Activated CD4-positive, alpha-beta T cell treated with anti-CD3 and anti-CD28 coated beads for 48 hours (primary cell): Measurements from ENCODE around the gene ERC2.

Source experiments
- DNase-seq: peaks from one replicate; pipeline ENCODE4 v3.0.0-alpha.2; 2020

Gene ERC2

DNA sequence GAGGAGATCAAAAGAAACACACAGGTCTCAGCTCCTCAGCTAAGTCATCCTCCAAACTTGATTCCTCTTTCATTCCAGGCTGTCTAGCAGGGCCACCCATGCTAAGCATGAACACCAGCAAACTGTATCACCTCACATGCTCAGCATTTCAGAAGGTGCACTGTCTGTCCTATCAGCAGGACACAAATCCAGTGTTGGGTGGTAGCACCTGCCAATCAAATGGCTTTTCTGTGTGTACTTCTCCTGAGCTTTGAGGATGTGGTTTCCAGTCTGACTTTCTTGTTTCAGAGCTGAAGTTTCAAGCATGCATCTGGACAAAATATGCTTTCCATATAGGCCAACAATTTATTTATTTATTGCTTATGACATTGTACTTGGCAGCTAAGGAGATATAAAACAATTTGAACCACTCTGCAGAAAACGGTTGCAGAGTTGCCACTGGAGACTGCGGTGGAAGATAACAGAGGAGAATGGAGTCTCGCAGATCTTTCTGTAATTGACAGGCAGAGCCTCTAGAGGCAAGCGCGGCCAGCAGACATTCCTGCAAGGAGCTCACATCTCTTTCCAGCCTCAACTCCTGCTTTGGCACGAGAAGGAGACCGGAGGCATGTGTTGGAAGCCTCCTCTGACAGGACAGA is 814.0 kb downstream of the ERC2 start:
- no peak for DNase-seq

DNA sequence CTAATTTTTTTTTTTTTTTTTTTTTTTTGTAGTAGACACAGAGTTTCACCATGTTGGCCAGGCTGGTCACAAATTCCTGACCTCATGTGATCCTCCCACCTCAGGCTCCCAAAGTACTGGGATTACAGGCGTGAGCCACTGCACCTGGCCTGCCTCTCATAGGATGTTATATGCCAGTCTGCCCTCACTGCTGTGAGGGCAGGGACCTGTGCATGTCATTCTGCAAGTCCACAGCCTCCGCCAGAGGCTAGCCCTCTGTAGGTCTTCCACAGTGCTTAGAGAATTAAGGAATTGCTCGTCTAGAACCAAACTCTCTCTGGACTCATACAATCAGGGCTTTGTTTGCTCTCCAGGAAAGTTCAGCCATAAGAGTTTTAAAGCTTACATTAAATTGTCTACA is 817.3 kb downstream of the ERC2 start:
- no peak for DNase-seq

DNA sequence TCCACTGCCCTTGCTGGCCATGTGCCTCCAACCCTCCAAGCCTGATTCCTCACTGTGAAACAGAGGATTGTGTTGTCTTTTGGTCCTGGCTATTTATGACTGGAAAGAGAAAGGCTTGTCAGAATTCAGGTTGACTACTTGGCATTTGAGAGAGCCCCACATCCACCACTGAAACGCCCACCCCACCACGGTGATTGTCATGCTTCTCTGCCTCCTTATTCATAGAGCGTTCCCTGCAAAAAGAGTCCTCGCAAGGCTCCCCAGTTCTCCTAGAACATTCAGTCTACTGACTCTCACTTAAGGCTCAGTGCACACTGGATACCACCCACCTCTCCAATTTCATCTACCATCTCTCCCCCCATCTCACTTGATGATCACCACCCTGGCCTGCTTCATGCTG is 818.3 kb downstream of the ERC2 start:
- no peak for DNase-seq

DNA sequence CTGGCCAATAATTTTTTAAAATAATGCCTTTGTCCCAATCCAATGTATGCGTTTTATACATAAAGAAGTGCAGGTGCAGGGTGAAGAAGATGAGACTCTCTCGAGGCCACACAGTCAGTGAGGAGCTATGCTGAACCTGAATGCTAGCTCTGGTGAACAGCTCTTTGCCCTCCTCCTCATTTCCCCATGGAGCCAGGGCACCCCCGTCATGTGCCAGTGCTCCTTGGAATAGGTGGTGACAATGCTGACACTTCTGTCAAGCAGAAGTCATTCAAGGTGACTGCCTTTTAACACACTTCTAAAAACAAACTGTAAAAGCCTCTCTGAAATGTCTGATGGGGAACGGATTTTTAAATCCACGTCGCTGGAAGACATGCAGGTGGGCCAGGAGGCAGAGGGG is 818.7 kb downstream of the ERC2 start:
- DNase-seq: no peak

- no peak for DNase-seq
Observed at GRCh38 chr3:55648591-55649318, 819.5 kb downstream of the ERC2 start.

DNA sequence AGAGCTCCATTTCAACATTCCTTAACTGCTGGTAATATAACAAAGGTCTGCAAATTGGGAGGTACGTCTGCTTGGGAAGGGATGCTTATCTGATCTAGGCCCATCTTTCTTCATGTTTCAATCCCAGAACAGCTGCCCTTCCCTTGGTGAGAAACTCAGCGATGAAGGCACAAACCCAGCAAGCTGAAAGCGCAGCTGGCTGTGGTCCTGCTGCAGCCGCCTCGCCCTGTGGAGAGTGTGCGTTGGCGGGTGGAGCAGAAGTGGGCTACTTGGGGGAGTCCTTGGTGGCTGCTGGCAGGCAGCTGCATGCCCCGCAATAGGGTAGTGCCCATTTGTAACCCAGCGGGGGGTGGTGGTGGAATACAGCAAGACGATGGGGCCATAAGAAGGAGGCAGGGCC is 820.6 kb downstream of the ERC2 start:
- no peak for DNase-seq

- no peak for DNase-seq
Observed at GRCh38 chr3:55647063-55647462, 821.2 kb downstream of the ERC2 start.

- DNase-seq: no peak
Observed at GRCh38 chr3:55646121-55646520, 822.1 kb downstream of the ERC2 start.

GRCh38 chr3:55645422-55645821 is 822.8 kb downstream of the ERC2 start:
- no peak for DNase-seq

GRCh38 chr3:55643283-55643682 is 825.0 kb downstream of the ERC2 start:
- DNase-seq: no peak

DNA sequence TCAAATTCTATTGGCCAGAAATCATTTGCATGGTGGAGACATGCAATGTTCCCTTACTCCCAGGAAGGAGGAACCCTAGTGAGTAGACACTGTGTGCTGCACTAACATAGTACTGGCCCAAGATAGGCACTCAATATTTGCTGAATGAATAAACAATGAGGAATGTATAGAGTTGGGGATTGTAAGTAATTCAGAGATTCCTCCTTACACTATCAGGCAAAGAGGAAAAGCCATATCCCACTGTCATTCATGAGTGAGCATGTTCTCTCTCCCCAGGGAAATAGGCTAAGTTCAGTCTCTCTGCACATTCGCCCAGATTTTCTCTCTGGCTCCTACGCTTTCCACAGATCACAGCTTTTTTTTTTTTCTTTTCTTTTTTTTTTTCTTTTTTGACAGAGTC is 826.3 kb downstream of the ERC2 start:
- no peak for DNase-seq

GRCh38 chr3:55639896-55640765 is 828.1 kb downstream of the ERC2 start:
- no peak for DNase-seq

GRCh38 chr3:55639143-55639542 is 829.1 kb downstream of the ERC2 start:
- DNase-seq: no peak

DNA sequence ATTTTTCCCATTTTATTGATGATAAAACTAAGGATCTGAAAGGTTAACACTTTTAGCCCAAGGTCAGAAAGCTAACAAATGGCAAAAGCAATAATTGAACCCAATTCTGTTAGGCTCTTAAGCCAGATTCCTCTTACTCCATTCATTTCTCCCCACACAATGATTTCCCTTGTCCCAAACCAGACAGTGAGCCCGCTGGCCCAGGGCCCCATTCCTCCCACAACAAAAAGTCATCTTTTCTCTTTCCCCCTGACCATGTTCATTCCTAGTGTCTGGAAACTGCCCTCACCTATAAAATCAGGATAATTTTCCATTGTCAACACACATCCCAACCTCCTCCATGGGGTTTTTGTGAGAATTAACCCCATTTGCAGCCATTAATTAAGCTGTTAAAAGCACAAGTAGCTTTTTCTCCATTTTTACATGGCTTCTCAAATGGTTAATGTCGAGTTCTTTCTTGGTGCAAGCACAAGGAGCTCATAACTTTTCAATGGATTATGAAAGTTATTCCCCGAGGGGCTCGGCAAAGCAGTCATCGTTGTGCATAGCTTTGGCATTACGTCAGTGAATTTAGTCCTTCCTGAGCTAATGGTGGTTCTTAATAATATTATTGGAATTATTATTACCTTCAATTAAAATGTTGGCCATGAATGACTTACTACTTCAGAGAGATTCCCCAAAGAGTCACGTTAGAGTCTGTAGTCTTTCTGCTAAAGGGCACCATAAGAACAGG is 830.2 kb downstream of the ERC2 start:
- no peak for DNase-seq

GRCh38 chr3:55636300-55637195 is 831.7 kb downstream of the ERC2 start:
- no peak for DNase-seq

DNA sequence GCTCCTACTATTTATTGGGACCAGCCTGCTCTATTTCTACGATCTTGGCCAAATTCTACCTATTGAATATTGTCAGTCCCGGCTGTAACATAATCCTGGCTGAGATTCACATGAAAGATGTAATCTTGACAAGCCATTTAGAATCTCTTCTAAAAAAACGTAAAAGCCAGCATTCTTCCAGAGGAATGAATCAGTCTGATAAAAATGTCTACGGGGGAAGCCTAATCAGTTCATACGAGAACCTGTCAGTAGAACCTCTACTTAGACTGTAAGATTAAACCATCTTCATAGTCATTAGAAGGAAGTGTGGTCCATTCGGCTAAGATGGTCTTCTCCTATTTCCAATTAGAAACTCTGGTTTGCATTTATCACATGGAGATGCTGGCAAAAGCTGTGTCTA is 833.9 kb downstream of the ERC2 start:
- no peak for DNase-seq

GRCh38 chr3:55633333-55633732 is 834.9 kb downstream of the ERC2 start:
- no peak for DNase-seq

GRCh38 chr3:55631766-55632331 is 836.4 kb downstream of the ERC2 start:
- DNase-seq: no peak

GRCh38 chr3:55630921-55631299 is 837.4 kb downstream of the ERC2 start:
- no peak for DNase-seq

DNA sequence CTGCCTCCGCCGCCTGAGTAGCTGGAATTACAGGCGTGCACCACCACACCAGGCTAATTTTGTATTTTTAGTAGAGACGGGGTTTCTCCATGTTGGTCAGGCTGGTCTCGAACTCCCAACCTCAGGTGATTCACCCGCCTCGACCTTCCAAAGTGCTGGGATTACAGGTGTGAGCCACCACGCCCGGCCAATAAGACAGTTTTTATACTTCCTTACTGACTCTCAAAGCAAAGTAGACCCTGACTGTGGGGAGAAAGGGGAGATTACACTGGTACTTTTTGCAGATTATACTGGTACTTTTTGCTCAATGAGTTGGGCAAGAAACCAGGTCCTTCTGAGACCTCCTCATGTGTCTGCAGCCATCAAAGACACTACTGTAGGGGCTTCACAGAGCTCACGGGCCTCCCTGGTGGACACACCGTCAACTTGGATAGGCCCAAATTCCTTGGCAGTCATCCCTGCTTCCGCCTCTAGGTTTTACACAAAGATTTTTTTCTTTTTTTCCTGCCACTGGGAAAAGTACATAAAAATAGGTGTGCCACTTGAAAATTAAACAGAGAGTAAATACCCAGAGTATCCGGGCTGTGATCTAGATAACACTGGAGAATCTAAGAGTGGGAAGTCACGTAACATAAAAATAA is 837.9 kb downstream of the ERC2 start:
- no peak for DNase-seq

GRCh38 chr3:55629432-55629831 is 838.8 kb downstream of the ERC2 start:
- no peak for DNase-seq
